GM23338 (cell line): ENCODE data around the gene PIGV.

Experiments used
- ETS1 ChIP-seq: IDR thresholded peaks from 2 replicates; pipeline ENCODE4 v1.6.1; 2016; ENCODE audit warnings: antibody characterized with exemption
- EZH2 ChIP-seq: fragments of 200-600 bp; sonication (generic); IDR thresholded peaks from one replicate; pipeline ENCODE4 v1.8.0; 2017; ENCODE audit warnings: antibody characterized with exemption, mild to moderate bottlenecking, low read depth; ENCODE audit not compliant: unreplicated experiment
- EZH2phosphoT487 ChIP-seq: fragments of 200-600 bp; sonication (generic); IDR thresholded peaks from one replicate; pipeline ENCODE4 v1.8.1; 2018; ENCODE audit warnings: antibody characterized with exemption; ENCODE audit not compliant: unreplicated experiment
- NANOG ChIP-seq: IDR thresholded peaks from 2 replicates; pipeline ENCODE4 v1.6.1; 2016; ENCODE audit warnings: antibody characterized with exemption, borderline replicate concordance
- POLR2AphosphoS5 ChIP-seq: IDR thresholded peaks from 2 replicates; pipeline ENCODE4 v1.6.1; 2016; ENCODE audit warnings: antibody characterized with exemption, low read depth
- STAT1 ChIP-seq: IDR thresholded peaks from one replicate; pipeline ENCODE4 v1.6.1; 2016; ENCODE audit warnings: antibody characterized with exemption; ENCODE audit not compliant: unreplicated experiment
- ZNF114 ChIP-seq: fragments of 250-450 bp; sonication (Bioruptor Pico); IDR thresholded peaks from 2 replicates; pipeline ENCODE4 v1.5.0; 2020; ENCODE audit warnings: mild to moderate bottlenecking, moderate library complexity
- TF ChIP-seq, protein P1 (sequence below), 2 experiments: fragments of 200-600 bp in 1 of 2; sonication (generic) in 1 of 2; conservative IDR thresholded peaks; 2 replicates each; pipeline versions ENCODE4 v1.5.1 to v1.6.1; 2016 to 2017; ENCODE audit warnings: antibody characterized with exemption in 2 of 2, low read depth in 2 of 2, mild to moderate bottlenecking in 2 of 2, moderate library complexity in 1 of 2
- TF ChIP-seq, protein P2 (sequence below): IDR thresholded peaks from one replicate; pipeline ENCODE4 v1.6.1; 2018; ENCODE audit warnings: antibody characterized with exemption; ENCODE audit not compliant: unreplicated experiment

DNA sequence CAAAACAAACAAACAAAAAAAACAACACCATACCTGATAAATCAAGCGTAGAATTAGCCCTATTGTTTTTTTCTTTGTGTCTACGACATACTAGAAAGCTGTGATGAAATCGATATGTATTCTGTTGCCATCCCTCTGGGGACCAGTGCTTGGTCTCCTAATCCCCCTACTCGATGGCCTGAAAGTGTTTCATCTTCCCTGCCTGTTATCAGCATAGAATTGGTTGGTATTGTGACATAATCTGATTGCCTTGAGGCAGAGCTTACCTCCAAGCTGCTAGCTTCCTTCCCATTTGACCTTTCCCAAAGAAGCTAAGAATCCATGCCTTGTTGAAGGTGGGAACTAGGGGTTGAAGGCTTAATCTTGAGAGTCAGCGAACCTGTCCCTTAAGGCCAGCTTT is 40.7 kb upstream of the PIGV start:
- TF ChIP-seq EZH2phosphoT487, result no peak
- TF ChIP-seq, protein P1, sequence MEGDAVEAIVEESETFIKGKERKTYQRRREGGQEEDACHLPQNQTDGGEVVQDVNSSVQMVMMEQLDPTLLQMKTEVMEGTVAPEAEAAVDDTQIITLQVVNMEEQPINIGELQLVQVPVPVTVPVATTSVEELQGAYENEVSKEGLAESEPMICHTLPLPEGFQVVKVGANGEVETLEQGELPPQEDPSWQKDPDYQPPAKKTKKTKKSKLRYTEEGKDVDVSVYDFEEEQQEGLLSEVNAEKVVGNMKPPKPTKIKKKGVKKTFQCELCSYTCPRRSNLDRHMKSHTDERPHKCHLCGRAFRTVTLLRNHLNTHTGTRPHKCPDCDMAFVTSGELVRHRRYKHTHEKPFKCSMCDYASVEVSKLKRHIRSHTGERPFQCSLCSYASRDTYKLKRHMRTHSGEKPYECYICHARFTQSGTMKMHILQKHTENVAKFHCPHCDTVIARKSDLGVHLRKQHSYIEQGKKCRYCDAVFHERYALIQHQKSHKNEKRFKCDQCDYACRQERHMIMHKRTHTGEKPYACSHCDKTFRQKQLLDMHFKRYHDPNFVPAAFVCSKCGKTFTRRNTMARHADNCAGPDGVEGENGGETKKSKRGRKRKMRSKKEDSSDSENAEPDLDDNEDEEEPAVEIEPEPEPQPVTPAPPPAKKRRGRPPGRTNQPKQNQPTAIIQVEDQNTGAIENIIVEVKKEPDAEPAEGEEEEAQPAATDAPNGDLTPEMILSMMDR (conservative IDR thresholded peaks at IDR 0.05; ENCODE audit: low read depth in 2 of 2), result no peak
- no peak for TF ChIP-seq EZH2
- TF ChIP-seq POLR2AphosphoS5, result no peak
- no peak for TF ChIP-seq ZNF114 (CRISPR knock-in tag)
- no peak for TF ChIP-seq ETS1
- TF ChIP-seq NANOG, result no peak
- TF ChIP-seq, protein P2, sequence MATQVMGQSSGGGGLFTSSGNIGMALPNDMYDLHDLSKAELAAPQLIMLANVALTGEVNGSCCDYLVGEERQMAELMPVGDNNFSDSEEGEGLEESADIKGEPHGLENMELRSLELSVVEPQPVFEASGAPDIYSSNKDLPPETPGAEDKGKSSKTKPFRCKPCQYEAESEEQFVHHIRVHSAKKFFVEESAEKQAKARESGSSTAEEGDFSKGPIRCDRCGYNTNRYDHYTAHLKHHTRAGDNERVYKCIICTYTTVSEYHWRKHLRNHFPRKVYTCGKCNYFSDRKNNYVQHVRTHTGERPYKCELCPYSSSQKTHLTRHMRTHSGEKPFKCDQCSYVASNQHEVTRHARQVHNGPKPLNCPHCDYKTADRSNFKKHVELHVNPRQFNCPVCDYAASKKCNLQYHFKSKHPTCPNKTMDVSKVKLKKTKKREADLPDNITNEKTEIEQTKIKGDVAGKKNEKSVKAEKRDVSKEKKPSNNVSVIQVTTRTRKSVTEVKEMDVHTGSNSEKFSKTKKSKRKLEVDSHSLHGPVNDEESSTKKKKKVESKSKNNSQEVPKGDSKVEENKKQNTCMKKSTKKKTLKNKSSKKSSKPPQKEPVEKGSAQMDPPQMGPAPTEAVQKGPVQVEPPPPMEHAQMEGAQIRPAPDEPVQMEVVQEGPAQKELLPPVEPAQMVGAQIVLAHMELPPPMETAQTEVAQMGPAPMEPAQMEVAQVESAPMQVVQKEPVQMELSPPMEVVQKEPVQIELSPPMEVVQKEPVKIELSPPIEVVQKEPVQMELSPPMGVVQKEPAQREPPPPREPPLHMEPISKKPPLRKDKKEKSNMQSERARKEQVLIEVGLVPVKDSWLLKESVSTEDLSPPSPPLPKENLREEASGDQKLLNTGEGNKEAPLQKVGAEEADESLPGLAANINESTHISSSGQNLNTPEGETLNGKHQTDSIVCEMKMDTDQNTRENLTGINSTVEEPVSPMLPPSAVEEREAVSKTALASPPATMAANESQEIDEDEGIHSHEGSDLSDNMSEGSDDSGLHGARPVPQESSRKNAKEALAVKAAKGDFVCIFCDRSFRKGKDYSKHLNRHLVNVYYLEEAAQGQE, result no peak
- no peak for TF ChIP-seq STAT1
